Neuronal stem cell (in vitro differentiated cells): ENCODE measurements around the gene ZNF610. TPM values are rescaled to one million over a fixed set of nuclear protein-coding genes. Genes with fewer than 3 reads are reported as not detected.

Experiments
- small RNA-seq: library from polyadenylated mRNA; stranded (forward); fragments of <200 nt; extraction: miRNeasy Mini kit (QIAGEN cat#:217004); gene quantifications from one replicate; pipeline ENCODE3, GENCODE V24; 2013; ENCODE audit not compliant: insufficient read depth

ZNF610 gene

Small RNA genes within 50 kb of the gene (small RNA-seq; reads per million reads assigned to genes)
- not detected for gene AC010332.1
